Suprapubic skin (tissue), 4 donors: ENCODE results near the gene SYF2. TPM values are rescaled to one million over a fixed set of nuclear protein-coding genes. Genes with fewer than 3 reads are reported as not detected.

Source experiments
- DNase-seq, 2 donors: peaks; one replicate each; pipeline ENCODE4 v3.0.0-alpha.2; 2019; ENCODE audit warnings: low spot score in 2 of 2
- H3K27ac ChIP-seq: fragments of 200-600 bp; sonication (generic); one replicate; pipeline ENCODE4 v1.5.1; 2019
- H3K27me3 ChIP-seq: fragments of 200-600 bp; sonication (generic); one replicate; pipeline ENCODE4 v1.5.1; 2019
- H3K36me3 ChIP-seq: fragments of 200-600 bp; sonication (generic); one replicate; pipeline ENCODE4 v1.5.1; 2019
- H3K4me1 ChIP-seq: fragments of 200-600 bp; sonication (generic); one replicate; pipeline ENCODE4 v1.5.1; 2019
- H3K4me3 ChIP-seq: fragments of 200-600 bp; sonication (generic); one replicate; pipeline ENCODE4 v1.5.1; 2019; ENCODE audit warnings: mild to moderate bottlenecking
- H3K9me3 ChIP-seq: fragments of 200-600 bp; sonication (generic); one replicate; pipeline ENCODE4 v1.5.1; 2019
- EP300 ChIP-seq: sonication (generic); formaldehyde crosslinking; IDR thresholded peaks from one replicate; pipeline ENCODE4 v1.6.1; 2017; ENCODE audit warnings: antibody characterized with exemption
- POLR2A ChIP-seq, 2 donors: fragments of 450-650 bp; IDR thresholded peaks; one replicate each; pipeline ENCODE4 v1.6.1; 2017; ENCODE audit warnings: antibody characterized with exemption in 2 of 2, mild to moderate bottlenecking in 2 of 2, moderate library complexity in 2 of 2
- POLR2AphosphoS5 ChIP-seq, 3 donors: sonication (generic); formaldehyde crosslinking; IDR thresholded peaks; one replicate each; pipeline ENCODE4 v1.6.1; 2017; ENCODE audit warnings: antibody characterized with exemption in 3 of 3
- WGBS: methylation state at CpG from one replicate; pipeline ENCODE4 v1.1.5; 2018; 5-methylcytosine and 5-hydroxymethylcytosine counted together
- total RNA-seq, 4 donors: library from RNA; depleted of rRNA; stranded (reverse); fragments of >200 nt; gene quantifications; one replicate each; pipeline ENCODE4 v1.1.0, GENCODE V29; 2016
- TF ChIP-seq, protein P1 (sequence below), 2 donors: fragments of 200-600 bp in 1 of 2; fragments of 450-650 bp in 1 of 2; sonication (generic) in 1 of 2; IDR thresholded peaks; one replicate each; pipeline ENCODE4 v1.5.1; 2016 to 2019; ENCODE audit warnings: antibody characterized with exemption in 2 of 2, mild to moderate bottlenecking in 1 of 2, moderate library complexity in 1 of 2

SYF2 gene
- total RNA-seq, 4 donors from 2014 or later, result 37.2 to 57.9 (median 46.2) TPM

GRCh38 chr1:25232866-25233784 lies 823 bp upstream of the SYF2 start:
- no peak for TF ChIP-seq EP300
- TF ChIP-seq POLR2AphosphoS5 (IDR thresholded peaks at IDR 0.05), result no peak
- no peaks in the 10 kb centered on the region for H3K27me3 ChIP-seq
- peak overlapping the region; percentile 98 for H3K27ac ChIP-seq
- peaks cover 30% of the 10 kb centered on the region for H3K4me1 ChIP-seq
- H3K9me3 ChIP-seq, result no peaks in the 10 kb centered on the region
- peak overlapping the region; percentile 97 for H3K4me3 ChIP-seq
- 20% methylated on average over 13 of the region's 13 CpGs for WGBS
- peak; percentile 92 to 93 for DNase-seq
- H3K36me3 ChIP-seq, result peaks cover 27% of the 10 kb centered on the region

DNA sequence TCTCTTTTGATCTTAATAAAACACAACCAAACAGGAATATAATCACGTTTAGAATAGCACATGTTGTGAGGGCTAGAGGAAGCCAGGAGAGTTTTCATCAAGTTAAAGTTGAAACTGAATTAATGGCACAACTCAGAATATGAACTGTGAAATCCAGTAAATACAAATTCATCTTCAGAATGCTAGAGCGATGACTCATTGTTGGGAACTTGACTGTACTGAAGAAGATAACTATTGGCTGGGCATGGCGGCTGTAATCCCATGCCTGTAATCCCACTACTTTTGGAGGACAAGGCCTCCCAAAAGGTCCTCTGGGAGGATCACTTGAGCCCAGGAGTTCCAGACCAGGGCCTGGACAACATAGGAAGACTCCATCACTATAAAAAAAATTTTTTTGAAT lies 8.8 kb downstream of the SYF2 start:
- TF ChIP-seq POLR2AphosphoS5 (IDR thresholded peaks at IDR 0.05) (no peak), EP300 (no peak), POLR2A (IDR thresholded peaks at IDR 0.05) (no peak)
- TF ChIP-seq, protein P1, sequence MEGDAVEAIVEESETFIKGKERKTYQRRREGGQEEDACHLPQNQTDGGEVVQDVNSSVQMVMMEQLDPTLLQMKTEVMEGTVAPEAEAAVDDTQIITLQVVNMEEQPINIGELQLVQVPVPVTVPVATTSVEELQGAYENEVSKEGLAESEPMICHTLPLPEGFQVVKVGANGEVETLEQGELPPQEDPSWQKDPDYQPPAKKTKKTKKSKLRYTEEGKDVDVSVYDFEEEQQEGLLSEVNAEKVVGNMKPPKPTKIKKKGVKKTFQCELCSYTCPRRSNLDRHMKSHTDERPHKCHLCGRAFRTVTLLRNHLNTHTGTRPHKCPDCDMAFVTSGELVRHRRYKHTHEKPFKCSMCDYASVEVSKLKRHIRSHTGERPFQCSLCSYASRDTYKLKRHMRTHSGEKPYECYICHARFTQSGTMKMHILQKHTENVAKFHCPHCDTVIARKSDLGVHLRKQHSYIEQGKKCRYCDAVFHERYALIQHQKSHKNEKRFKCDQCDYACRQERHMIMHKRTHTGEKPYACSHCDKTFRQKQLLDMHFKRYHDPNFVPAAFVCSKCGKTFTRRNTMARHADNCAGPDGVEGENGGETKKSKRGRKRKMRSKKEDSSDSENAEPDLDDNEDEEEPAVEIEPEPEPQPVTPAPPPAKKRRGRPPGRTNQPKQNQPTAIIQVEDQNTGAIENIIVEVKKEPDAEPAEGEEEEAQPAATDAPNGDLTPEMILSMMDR (IDR thresholded peaks at IDR 0.05), result no peak
- 76% methylated on average over 3 of the region's 3 CpGs for WGBS
- no peak for DNase-seq
- Histone ChIP-seq H3K36me3 (peaks cover 91% of the 10 kb centered on the region), H3K9me3 (no peaks in the 10 kb centered on the region), H3K27ac (no peak overlapping the region), H3K4me3 (no peak overlapping the region), H3K27me3 (no peaks in the 10 kb centered on the region), H3K4me1 (no peaks in the 10 kb centered on the region)

GRCh38 chr1:25222606-25223005 lies 9.7 kb downstream of the SYF2 start:
- TF ChIP-seq, protein P1 (IDR thresholded peaks at IDR 0.05), result no peak
- TF ChIP-seq EP300 (no peak), POLR2A (IDR thresholded peaks at IDR 0.05) (no peak), POLR2AphosphoS5 (IDR thresholded peaks at IDR 0.05) (no peak)
- 92% methylated on average over 4 of the region's 4 CpGs for WGBS
- Histone ChIP-seq H3K36me3 (peaks cover 83% of the 10 kb centered on the region), H3K9me3 (no peaks in the 10 kb centered on the region), H3K27ac (no peak overlapping the region), H3K4me3 (no peak overlapping the region), H3K4me1 (no peaks in the 10 kb centered on the region), H3K27me3 (no peaks in the 10 kb centered on the region)
- peak in 1 of 2 donors; percentile 23 for DNase-seq

- Histone ChIP-seq H3K27ac (no peak overlapping the region), H3K36me3 (peaks cover 63% of the 10 kb centered on the region), H3K9me3 (no peaks in the 10 kb centered on the region), H3K4me1 (peaks cover 3% of the 10 kb centered on the region), H3K4me3 (no peak overlapping the region), H3K27me3 (no peaks in the 10 kb centered on the region)
- no peak for DNase-seq
- TF ChIP-seq POLR2AphosphoS5 (IDR thresholded peaks at IDR 0.05), result no peak
- no peak for TF ChIP-seq POLR2A (IDR thresholded peaks at IDR 0.05)
- 94% methylated on average over 3 of the region's 3 CpGs for WGBS
Observed at GRCh38 chr1:25220666-25221065, 11.6 kb downstream of the SYF2 start.

DNA sequence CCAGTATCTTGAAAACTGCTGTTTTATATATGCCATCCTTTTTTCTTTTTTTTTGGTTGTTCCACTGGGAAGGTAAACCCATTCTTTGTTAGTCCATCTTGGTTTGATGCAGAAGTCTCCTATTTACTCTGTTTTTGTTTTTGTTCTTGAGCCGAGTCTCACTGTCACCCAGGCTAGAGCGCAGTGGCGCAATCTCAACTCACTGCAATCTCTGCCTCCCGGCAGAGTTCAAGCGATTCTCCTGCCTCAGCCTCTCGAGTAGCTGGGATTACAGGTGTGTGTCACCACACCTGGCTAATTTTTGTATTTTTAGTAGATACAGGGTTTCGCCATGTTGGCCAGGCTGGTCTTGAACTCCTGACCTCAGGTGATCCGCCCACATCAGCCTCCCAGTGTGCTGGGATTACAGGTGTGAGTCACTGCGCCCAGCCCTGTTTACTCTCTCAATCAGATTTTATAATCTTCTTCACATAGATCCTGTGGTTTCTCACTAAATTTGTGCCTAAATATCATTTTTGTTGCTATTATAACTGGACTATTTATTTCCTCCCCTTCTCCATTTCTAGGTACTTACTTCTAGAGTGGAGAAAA lies 12.5 kb downstream of the SYF2 start:
- H3K4me1 ChIP-seq, result peaks cover 3% of the 10 kb centered on the region
- no peaks in the 10 kb centered on the region for H3K27me3 ChIP-seq
- H3K36me3 ChIP-seq, result peaks cover 54% of the 10 kb centered on the region
- TF ChIP-seq POLR2A (IDR thresholded peaks at IDR 0.05), result no peak
- TF ChIP-seq, protein P1 (IDR thresholded peaks at IDR 0.05), result no peak
- TF ChIP-seq EP300, result no peak
- TF ChIP-seq POLR2AphosphoS5 (IDR thresholded peaks at IDR 0.05), result no peak
- no peak overlapping the region for H3K4me3 ChIP-seq
- 94% methylated on average over 9 of the region's 9 CpGs for WGBS
- H3K9me3 ChIP-seq, result no peaks in the 10 kb centered on the region
- H3K27ac ChIP-seq, result no peak overlapping the region
- peak in 1 of 2 donors; percentile 20 for DNase-seq

GRCh38 chr1:25217598-25218232 lies 14.6 kb downstream of the SYF2 start:
- no peaks in the 10 kb centered on the region for H3K27me3 ChIP-seq
- peaks cover 3% of the 10 kb centered on the region for H3K4me1 ChIP-seq
- WGBS, result 68% methylated on average over 8 of the region's 8 CpGs
- H3K27ac ChIP-seq, result no peak overlapping the region
- no peak overlapping the region for H3K4me3 ChIP-seq
- no peak for TF ChIP-seq POLR2AphosphoS5 (IDR thresholded peaks at IDR 0.05)
- TF ChIP-seq EP300, result no peak
- TF ChIP-seq, protein P1 (IDR thresholded peaks at IDR 0.05), result no peak
- TF ChIP-seq POLR2A (IDR thresholded peaks at IDR 0.05), result no peak
- DNase-seq, result no peak
- H3K9me3 ChIP-seq, result no peaks in the 10 kb centered on the region
- H3K36me3 ChIP-seq, result peaks cover 34% of the 10 kb centered on the region
